A549 (cell line): ENCODE data around the gene NHLH1. TPM values are rescaled to one million over a fixed set of nuclear protein-coding genes. Genes with fewer than 3 reads are reported as not detected.

ENCODE experiments used
- ATAC-seq, 2 experiments: fragments of 200-7000 bp in 1 of 2; fragments of >200 bp in 1 of 2; cut with Nextera tagmentation in 1 of 2; cut with Tn5 transposase in 1 of 2; 3 replicates each; pipeline versions ENCODE4 v1.8.0 to v1.9.1; 2018 to 2020; ENCODE audit warnings: mild to moderate bottlenecking in 1 of 2, moderate library complexity in 1 of 2
- CTCF ChIA-PET: fragments of 300-600 bp; sonication (Branson Sonifier 250); formaldehyde crosslinking; extraction: SDS; loops from one replicate; lab custom pipeline; 2021; ENCODE audit warnings: antibody characterized with exemption, inconsistent platforms; lab: Yijun Ruan, JAX
- POLR2A ChIA-PET: fragments of 350-600 bp; formaldehyde crosslinking; extraction: SDS; loops from one replicate; lab custom pipeline; 2021; ENCODE audit warnings: antibody characterized with exemption, inconsistent platforms; lab: Yijun Ruan, JAX
- DNase-seq, 2 experiments: peaks; one replicate each; pipeline versions ENCODE4 v3.0.0 to v3.0.0-alpha.2; 2011 to 2016; ENCODE audit warnings: low read depth in 1 of 2, low spot score in 1 of 2
- FAIRE-seq: peaks from 2 replicates; lab custom pipeline; 2011; peaks lifted over from hg19 to GRCh38; lab: Jason Lieb, UNC
- H3K27ac ChIP-seq, 2 experiments: fragments of >200 bp; sonication (Bioruptor Twin); formaldehyde crosslinking; 3 replicates each; pipeline ENCODE4 v1.5.1; 2016 to 2017
- H3K4me1 ChIP-seq: fragments of >200 bp; sonication (Bioruptor Twin); formaldehyde crosslinking; 3 replicates; pipeline ENCODE4 v1.6.1; 2016
- H3K4me2 ChIP-seq: fragments of >200 bp; sonication (Bioruptor Twin); formaldehyde crosslinking; 3 replicates; pipeline ENCODE4 v1.6.1; 2016
- H3K4me3 ChIP-seq: fragments of >200 bp; sonication (Bioruptor Twin); formaldehyde crosslinking; 3 replicates; pipeline ENCODE4 v1.5.1; 2016
- H3K9me3 ChIP-seq: fragments of >200 bp; sonication (Bioruptor Twin); formaldehyde crosslinking; 3 replicates; pipeline ENCODE4 v1.6.1; 2016
- CBX2 ChIP-seq: fragments of 200-600 bp; sonication (generic); IDR thresholded peaks from 2 replicates; pipeline ENCODE4 v1.6.1; 2016; ENCODE audit warnings: low read depth, mild to moderate bottlenecking, borderline replicate concordance
- CHD2 ChIP-seq: fragments of 150-350 bp; IDR thresholded peaks from 2 replicates; pipeline ENCODE4 v1.6.1; 2014; ENCODE audit warnings: low read length; ENCODE audit not compliant: partially characterized antibody
- CTCF ChIP-seq: fragments of >200 bp; sonication (Bioruptor Twin); formaldehyde crosslinking; IDR thresholded peaks from 3 replicates; pipeline ENCODE4 v1.5.1; 2016
- EHF ChIP-seq: fragments of 250-450 bp; sonication (Bioruptor Pico); IDR thresholded peaks from 2 replicates; pipeline ENCODE4 v1.5.0; 2020; ENCODE audit warnings: mild to moderate bottlenecking
- EHMT2 ChIP-seq: fragments of 200-600 bp; sonication (generic); IDR thresholded peaks from 2 replicates; pipeline ENCODE4 v1.6.1; 2016; ENCODE audit warnings: antibody characterized with exemption, low read depth, mild to moderate bottlenecking, moderate library complexity
- FOSL2 ChIP-seq, 2 experiments: fragments of 450-650 bp in 1 of 2; fragments of >200 bp in 1 of 2; sonication (Bioruptor Twin) in 1 of 2; formaldehyde crosslinking; IDR thresholded peaks; 2 replicates each; pipeline versions ENCODE4 v1.5.0 to v1.6.1; 2016 to 2020; ENCODE audit warnings: mild to moderate bottlenecking in 1 of 2, moderate library complexity in 1 of 2
- HMGXB4 ChIP-seq: fragments of 250-450 bp; sonication (Bioruptor Pico); IDR thresholded peaks from 2 replicates; pipeline ENCODE4 v1.5.0; 2021; ENCODE audit warnings: mild to moderate bottlenecking, moderate library complexity, borderline replicate concordance
- HOXA7 ChIP-seq: fragments of 250-450 bp; sonication (Bioruptor Pico); IDR thresholded peaks from 2 replicates; pipeline ENCODE4 v1.5.0; 2020; ENCODE audit warnings: mild to moderate bottlenecking, moderate library complexity
- HOXB13 ChIP-seq: fragments of 250-450 bp; sonication (Bioruptor Pico); IDR thresholded peaks from 2 replicates; pipeline ENCODE4 v1.5.0; 2020; ENCODE audit warnings: low read depth, mild to moderate bottlenecking, moderate library complexity
- HOXB5 ChIP-seq: fragments of 250-450 bp; sonication (Bioruptor Pico); IDR thresholded peaks from 2 replicates; pipeline ENCODE4 v1.5.0; 2020; ENCODE audit warnings: mild to moderate bottlenecking, moderate library complexity
- JUN ChIP-seq, 2 experiments: fragments of >200 bp; sonication (Bioruptor Twin); formaldehyde crosslinking; IDR thresholded peaks; 2 replicates in 1 of 2; 3 replicates in 1 of 2; pipeline ENCODE4 v1.6.1; 2016 to 2017
- KDM1A ChIP-seq: fragments of 200-600 bp; sonication (generic); IDR thresholded peaks from 2 replicates; pipeline ENCODE4 v1.6.1; 2016; ENCODE audit warnings: low read depth, mild to moderate bottlenecking
- MAX ChIP-seq: IDR thresholded peaks from 2 replicates; pipeline ENCODE4 v1.6.1; 2012
- MYC ChIP-seq: IDR thresholded peaks from 2 replicates; pipeline ENCODE4 v1.6.1; 2012; ENCODE audit warnings: mild to moderate bottlenecking, inconsistent platforms, low read length, improper control_type of control experiment, borderline replicate concordance
- NFE2L2 ChIP-seq: fragments of 150-350 bp; conservative IDR thresholded peaks from 2 replicates; pipeline ENCODE4 v1.6.1; 2014; ENCODE audit warnings: low read length
- NPAS2 ChIP-seq: fragments of 250-450 bp; sonication (Bioruptor Pico); IDR thresholded peaks from 2 replicates; pipeline ENCODE4 v1.8.0; 2022; ENCODE audit warnings: mild to moderate bottlenecking, moderate library complexity, borderline replicate concordance
- NR3C1 ChIP-seq: fragments of >200 bp; sonication (Bioruptor Twin); formaldehyde crosslinking; IDR thresholded peaks from 3 replicates; pipeline ENCODE4 v1.6.1; 2017
- REST ChIP-seq: fragments of 200-600 bp; sonication (generic); IDR thresholded peaks from 2 replicates; pipeline ENCODE4 v1.6.1; 2016; ENCODE audit warnings: antibody characterized with exemption, mild to moderate bottlenecking, moderate library complexity
- RFX5 ChIP-seq: fragments of 450-650 bp; IDR thresholded peaks from 2 replicates; pipeline ENCODE4 v1.7.1; 2014; ENCODE audit warnings: antibody characterized with exemption, mild to moderate bottlenecking, moderate library complexity
- RNF2 ChIP-seq: fragments of 200-600 bp; sonication (generic); IDR thresholded peaks from 2 replicates; pipeline ENCODE4 v1.6.1; 2016; ENCODE audit warnings: low read depth, mild to moderate bottlenecking, antibody characterized with exemption, moderate library complexity, borderline replicate concordance
- SMC3 ChIP-seq: fragments of >200 bp; sonication (Bioruptor Twin); formaldehyde crosslinking; IDR thresholded peaks from 3 replicates; pipeline ENCODE4 v1.6.1; 2018; ENCODE audit warnings: inconsistent platforms
- SREBF2 ChIP-seq: fragments of 450-650 bp; IDR thresholded peaks from 2 replicates; pipeline ENCODE4 v1.6.1; 2014; ENCODE audit warnings: mild to moderate bottlenecking, moderate library complexity
- TP53 ChIP-seq: fragments of 250-450 bp; sonication (Bioruptor Pico); IDR thresholded peaks from 2 replicates; pipeline ENCODE4 v1.5.0; 2021; ENCODE audit warnings: mild to moderate bottlenecking, moderate library complexity
- ZSCAN20 ChIP-seq: fragments of 250-450 bp; sonication (Bioruptor Pico); IDR thresholded peaks from 2 replicates; pipeline ENCODE4 v1.8.0; 2022; ENCODE audit warnings: mild to moderate bottlenecking, moderate library complexity
- WGBS: methylation state at CpG from one replicate; pipeline ENCODE4 v1.1.6; 2017; ENCODE audit errors: missing lambda C conversion rate; 5-methylcytosine and 5-hydroxymethylcytosine counted together
- polyA plus RNA-seq, 4 experiments: library from polyadenylated mRNA; depleted of rRNA in 3 of 4; stranded (reverse); fragments of >200 nt; fragmentation: RNase III in 1 of 4; extraction: RNeasy Plus Mini Kit Qiagen cat#74134 plus additional on column Dnase treatment in 1 of 4; gene quantifications; 2 replicates in 3 of 4; 3 replicates in 1 of 4; pipeline ENCODE4 v1.2.3, GENCODE V29; 2011 to 2017
- TF ChIP-seq, protein P1 (sequence below): fragments of 150-350 bp; IDR thresholded peaks from 2 replicates; pipeline ENCODE4 v1.6.1; 2014; ENCODE audit warnings: low read depth, mild to moderate bottlenecking, low read length
- TF ChIP-seq, protein P2 (sequence below): IDR thresholded peaks from 2 replicates; pipeline ENCODE4 v1.6.1; 2012
- TF ChIP-seq, protein P3 (sequence below): fragments of >200 bp; sonication (Bioruptor Twin); formaldehyde crosslinking; IDR thresholded peaks from 2 replicates; pipeline ENCODE4 v1.6.1; 2016

The NHLH1 gene
- polyA plus RNA-seq, 2 of the 4 experiments (the other 2 are of a cell fraction): 0.34 to 0.63 TPM

GRCh38 chr1:160394673-160395072 is 27.8 kb downstream of the NHLH1 start:
- CTCF ChIA-PET: interaction anchor here (0.9 to 1.6 kb wide), 3 partner anchors 16 to 213 kb away, joined by 4 to 6 read pairs (median 4); no protein-coding TSS in a partner anchor
- TF ChIP-seq NR3C1 (no peak), KDM1A (no peak), CHD2 (no peak), RFX5 (no peak), ZSCAN20 (no peak), HOXA7 (no peak), NPAS2 (no peak), HMGXB4 (CRISPR knock-in tag) (no peak)
- TF ChIP-seq, protein P1, sequence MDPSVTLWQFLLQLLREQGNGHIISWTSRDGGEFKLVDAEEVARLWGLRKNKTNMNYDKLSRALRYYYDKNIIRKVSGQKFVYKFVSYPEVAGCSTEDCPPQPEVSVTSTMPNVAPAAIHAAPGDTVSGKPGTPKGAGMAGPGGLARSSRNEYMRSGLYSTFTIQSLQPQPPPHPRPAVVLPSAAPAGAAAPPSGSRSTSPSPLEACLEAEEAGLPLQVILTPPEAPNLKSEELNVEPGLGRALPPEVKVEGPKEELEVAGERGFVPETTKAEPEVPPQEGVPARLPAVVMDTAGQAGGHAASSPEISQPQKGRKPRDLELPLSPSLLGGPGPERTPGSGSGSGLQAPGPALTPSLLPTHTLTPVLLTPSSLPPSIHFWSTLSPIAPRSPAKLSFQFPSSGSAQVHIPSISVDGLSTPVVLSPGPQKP: no peak
- TF ChIP-seq, protein P2, sequence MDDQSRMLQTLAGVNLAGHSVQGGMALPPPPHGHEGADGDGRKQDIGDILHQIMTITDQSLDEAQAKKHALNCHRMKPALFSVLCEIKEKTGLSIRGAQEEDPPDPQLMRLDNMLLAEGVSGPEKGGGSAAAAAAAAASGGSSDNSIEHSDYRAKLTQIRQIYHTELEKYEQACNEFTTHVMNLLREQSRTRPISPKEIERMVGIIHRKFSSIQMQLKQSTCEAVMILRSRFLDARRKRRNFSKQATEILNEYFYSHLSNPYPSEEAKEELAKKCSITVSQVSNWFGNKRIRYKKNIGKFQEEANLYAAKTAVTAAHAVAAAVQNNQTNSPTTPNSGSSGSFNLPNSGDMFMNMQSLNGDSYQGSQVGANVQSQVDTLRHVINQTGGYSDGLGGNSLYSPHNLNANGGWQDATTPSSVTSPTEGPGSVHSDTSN: no peak
- FAIRE-seq: no peak
- peaks cover 10% of the 10 kb centered on the region; the same call in 2 of the 3 replicates for H3K4me1 ChIP-seq
- no peak overlapping the region for H3K27ac ChIP-seq
- no peaks in the 10 kb centered on the region for H3K9me3 ChIP-seq
- WGBS: 49% methylated on average over 8 of the region's 8 CpGs
- no peak for DNase-seq
- no peak overlapping the region for H3K4me2 ChIP-seq
- POLR2A ChIA-PET: no interaction called here
- H3K4me3 ChIP-seq: no peak overlapping the region
- ATAC-seq: no peak

DNA sequence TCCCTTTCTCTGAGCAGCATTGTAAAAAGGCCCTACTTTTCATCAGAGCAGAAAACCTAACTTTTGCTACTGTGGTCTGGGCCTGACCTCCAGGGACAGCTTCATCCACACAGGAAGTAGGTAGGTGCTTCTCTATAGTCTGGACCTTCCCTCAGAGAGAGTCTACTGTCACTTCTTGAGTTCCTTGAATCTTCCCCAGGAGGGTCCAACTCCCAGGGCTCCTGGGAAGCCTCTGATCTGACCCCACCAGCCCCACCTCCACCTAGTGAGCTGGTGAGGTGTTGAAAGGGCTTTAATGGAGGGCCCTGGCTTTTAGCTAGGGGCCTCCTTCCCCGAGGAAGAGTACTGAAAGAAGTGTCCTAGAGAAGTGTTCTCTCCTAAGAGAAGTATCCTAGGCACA is 30.8 kb downstream of the NHLH1 start:
- no peak overlapping the region for H3K27ac ChIP-seq
- WGBS: 13% methylated on average over 1 of the region's 1 CpG
- no peaks in the 10 kb centered on the region for H3K9me3 ChIP-seq
- ATAC-seq (no peak), FAIRE-seq (no peak), DNase-seq (no peak)
- H3K4me2 ChIP-seq: no peak overlapping the region
- no peak overlapping the region for H3K4me3 ChIP-seq
- TF ChIP-seq MAX: no peak
- TF ChIP-seq, protein P3, sequence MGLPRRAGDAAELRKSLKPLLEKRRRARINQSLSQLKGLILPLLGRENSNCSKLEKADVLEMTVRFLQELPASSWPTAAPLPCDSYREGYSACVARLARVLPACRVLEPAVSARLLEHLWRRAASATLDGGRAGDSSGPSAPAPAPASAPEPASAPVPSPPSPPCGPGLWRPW: no peak
- TF ChIP-seq SMC3: no peak
- no peak for TF ChIP-seq TP53 (CRISPR knock-in tag)
- no peak for TF ChIP-seq RNF2
- no peak for TF ChIP-seq HOXB13
- TF ChIP-seq JUN (IDR thresholded peaks at IDR 0.05): no peak
- no peak for TF ChIP-seq HOXB5 (CRISPR knock-in tag)
- TF ChIP-seq SREBF2: no peak
- no peak for TF ChIP-seq HOXA7
- TF ChIP-seq REST: no peak
- TF ChIP-seq CTCF: no peak
- TF ChIP-seq FOSL2 (IDR thresholded peaks at IDR 0.05): no peak
- no peak for TF ChIP-seq FOSL2 (CRISPR knock-in tag; IDR thresholded peaks at IDR 0.05)
- no peak for TF ChIP-seq CBX2
- TF ChIP-seq NFE2L2: no peak
- TF ChIP-seq EHMT2: no peak
- TF ChIP-seq EHF: no peak
- TF ChIP-seq CHD2: no peak
- TF ChIP-seq MYC: no peak
- TF ChIP-seq NR3C1: no peak
- peaks cover 18% of the 10 kb centered on the region; the same call in 2 of the 3 replicates for H3K4me1 ChIP-seq
- CTCF ChIA-PET: interaction anchor here (1.0 to 2.6 kb wide), 7 partner anchors 14 to 312 kb away, joined by 3 to 9 read pairs (median 4); no protein-coding TSS in a partner anchor
- POLR2A ChIA-PET: no interaction called here
